Measurements from ENCODE around the gene VTI1A.

- TF ChIP-seq TAF1 (conservative IDR thresholded peaks at IDR 0.05) (no peak), FOXA1 (IDR thresholded peaks at IDR 0.05) (no peak), RAD21 (IDR thresholded peaks at IDR 0.05) (no peak), YY1 (IDR thresholded peaks at IDR 0.05) (no peak), ZBTB33 (IDR thresholded peaks at IDR 0.05) (no peak), RXRA (IDR thresholded peaks at IDR 0.05) (no peak), EGR1 (IDR thresholded peaks at IDR 0.05; ENCODE audit: low read depth in 2 of 2) (no peak)
- TF ChIP-seq, protein P1, sequence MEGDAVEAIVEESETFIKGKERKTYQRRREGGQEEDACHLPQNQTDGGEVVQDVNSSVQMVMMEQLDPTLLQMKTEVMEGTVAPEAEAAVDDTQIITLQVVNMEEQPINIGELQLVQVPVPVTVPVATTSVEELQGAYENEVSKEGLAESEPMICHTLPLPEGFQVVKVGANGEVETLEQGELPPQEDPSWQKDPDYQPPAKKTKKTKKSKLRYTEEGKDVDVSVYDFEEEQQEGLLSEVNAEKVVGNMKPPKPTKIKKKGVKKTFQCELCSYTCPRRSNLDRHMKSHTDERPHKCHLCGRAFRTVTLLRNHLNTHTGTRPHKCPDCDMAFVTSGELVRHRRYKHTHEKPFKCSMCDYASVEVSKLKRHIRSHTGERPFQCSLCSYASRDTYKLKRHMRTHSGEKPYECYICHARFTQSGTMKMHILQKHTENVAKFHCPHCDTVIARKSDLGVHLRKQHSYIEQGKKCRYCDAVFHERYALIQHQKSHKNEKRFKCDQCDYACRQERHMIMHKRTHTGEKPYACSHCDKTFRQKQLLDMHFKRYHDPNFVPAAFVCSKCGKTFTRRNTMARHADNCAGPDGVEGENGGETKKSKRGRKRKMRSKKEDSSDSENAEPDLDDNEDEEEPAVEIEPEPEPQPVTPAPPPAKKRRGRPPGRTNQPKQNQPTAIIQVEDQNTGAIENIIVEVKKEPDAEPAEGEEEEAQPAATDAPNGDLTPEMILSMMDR (IDR thresholded peaks at IDR 0.05; ENCODE audit: low read depth, low read length, missing input control): no peak
- TF ChIP-seq, protein P2, sequence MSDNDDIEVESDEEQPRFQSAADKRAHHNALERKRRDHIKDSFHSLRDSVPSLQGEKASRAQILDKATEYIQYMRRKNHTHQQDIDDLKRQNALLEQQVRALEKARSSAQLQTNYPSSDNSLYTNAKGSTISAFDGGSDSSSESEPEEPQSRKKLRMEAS (IDR thresholded peaks at IDR 0.05): no peak
Measured at GRCh38 chr10:112663234-112664125, 216.5 kb downstream of the VTI1A start.

Measured in liver (tissue), 3 donors.